ENCODE data around the gene RABIF.

RABIF gene

DNA sequence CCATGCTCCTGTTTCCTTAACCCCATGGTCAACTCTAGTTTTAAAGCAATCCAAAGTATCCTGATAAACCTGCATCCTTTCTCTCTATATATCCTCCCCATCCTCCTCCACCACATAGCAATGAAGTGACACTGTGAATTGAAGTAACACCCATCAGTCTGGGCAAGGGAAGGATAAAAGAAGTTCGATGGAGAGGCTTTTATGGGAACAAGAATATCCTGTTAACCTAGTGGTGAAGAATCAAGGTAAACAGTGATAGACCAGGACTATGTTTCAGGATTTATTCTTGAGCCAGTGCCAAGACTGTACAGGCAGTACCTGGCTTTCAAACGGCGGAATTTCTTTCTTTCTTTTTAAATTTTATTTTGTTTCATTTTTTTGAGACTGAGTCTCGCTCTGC is 17.6 kb downstream of the RABIF start:
- DNase-seq (ENCODE audit: low spot score), result no peak

DNA sequence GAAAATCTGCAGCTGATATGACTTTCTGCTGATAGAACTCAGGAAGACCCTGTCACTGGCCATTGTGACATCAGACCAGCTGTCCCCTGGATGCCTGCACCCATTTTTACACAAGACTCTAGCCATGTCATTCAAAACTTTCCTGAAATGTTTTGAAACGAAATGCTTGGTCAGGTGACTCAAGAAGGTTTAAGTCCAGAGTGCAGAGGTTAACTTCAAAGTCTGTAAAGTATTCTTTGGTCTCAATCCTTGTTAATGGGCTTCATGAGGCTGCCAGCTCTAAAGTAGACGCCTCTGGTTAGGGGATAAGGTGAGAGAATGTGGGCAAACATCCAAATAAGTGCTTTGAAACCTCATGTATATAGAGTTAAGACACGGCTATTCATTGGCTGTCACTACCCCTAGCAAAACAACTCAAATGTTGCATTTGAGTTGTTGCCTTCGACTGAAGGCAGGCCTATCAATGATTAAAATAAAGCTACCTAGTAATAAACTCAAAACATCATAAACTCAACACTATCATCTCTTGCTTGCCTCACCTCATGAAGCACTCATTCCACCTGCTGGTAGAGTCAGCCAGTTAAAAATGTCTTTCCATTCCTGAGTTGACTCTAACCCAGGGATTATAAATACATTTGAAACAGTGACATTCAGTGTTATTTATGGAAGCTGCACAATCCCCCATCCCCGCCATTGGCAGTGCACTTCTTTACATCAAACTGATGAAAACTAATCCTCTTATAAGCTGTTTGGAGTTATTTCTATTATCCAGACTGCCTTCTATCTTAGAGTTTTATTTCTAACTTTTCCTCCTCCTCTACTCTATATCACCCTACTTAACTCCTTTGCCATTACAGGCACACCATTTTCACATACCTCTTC is 26.0 kb downstream of the RABIF start:
- DNase-seq (ENCODE audit: low spot score), result no peak

- peak; percentile 88 for DNase-seq (ENCODE audit: low spot score)
These were observed 27.4 kb downstream of the RABIF start for GRCh38 chr1:202861420-202862132.

DNA sequence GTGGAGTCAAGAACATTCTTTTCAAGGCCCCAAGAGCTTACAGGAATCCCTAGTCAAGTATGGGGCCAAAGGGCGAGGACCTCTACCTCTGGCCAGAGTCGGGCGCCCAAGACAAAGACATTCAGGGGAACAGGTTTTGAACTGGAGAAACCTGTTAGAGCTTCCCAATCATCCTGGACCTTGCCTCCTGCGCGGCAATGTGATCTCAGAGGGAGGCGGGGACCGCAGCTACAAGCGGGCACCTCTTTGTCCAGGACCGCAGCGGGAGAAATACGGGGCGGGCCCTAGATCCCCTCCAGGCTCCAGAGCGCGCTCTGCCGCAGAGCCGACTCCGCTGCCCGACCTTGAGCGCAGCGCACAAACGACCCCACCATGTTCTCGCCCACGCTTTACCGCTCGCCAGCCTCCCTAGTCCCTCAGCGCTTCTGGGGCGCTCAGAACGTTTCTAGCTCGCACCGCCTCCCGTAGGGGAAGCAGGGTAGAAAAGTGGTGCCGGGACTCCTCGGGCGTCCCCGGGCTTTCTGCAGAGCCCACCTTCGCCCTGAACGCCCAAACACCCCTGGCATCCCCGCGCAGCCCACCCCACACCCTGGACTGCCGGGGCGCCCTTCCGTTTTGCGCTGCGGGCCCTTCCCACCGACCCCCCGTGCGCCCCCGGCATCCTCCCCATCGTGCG is 28.1 kb downstream of the RABIF start:
- DNase-seq (ENCODE audit: low spot score), result no peak

DNA sequence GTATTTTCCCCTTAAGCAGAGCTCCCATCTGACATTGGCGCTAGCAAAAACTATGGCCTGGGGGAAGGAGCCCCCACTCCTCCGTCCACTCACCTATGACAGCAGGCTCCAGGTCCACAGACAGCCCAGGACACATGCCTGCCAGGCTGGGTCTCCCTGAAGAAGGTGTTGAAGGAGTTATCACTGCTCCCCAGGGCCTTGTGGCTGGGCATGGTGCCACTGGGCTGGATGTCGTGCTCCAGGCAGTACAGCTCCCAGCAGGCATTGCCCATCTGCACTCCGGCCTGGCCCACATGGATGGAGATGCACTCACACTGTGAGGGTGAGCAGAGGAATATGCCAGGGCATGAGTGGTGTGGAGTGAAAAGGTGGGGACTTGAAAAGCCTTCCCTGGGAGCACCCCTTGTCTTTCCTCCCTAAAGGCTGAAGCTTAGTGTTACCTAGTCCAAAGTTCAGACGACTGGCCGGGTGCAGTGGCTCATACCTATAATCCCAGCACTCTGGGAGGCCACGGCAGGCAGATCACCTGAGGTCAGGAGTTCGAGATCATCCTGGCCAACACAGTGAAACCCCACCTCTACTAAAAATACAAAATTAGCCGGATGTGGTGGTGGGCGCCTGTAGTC is 30.0 kb downstream of the RABIF start:
- no peak for DNase-seq (ENCODE audit: low spot score)

DNA sequence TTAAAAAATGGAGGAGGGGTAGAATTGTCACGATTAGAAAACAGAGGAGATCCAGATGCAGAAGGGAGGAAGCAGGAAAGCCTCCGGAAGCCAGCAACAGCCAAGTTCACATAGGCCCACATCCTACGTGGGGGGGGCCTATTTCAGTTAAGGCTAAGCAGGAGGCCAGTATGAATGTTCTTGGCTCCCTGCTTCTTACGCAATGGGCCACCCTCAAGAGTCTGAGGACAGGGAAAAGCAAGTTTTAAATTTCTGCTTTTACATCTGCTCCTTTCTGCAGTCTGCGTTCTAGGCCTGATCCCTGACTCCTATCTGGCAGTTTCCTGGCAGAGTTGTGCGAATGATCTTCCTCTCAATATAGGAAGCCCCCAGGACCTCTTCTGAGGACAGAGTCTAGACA is 30.6 kb downstream of the RABIF start:
- no peak for DNase-seq (ENCODE audit: low spot score)

DNA sequence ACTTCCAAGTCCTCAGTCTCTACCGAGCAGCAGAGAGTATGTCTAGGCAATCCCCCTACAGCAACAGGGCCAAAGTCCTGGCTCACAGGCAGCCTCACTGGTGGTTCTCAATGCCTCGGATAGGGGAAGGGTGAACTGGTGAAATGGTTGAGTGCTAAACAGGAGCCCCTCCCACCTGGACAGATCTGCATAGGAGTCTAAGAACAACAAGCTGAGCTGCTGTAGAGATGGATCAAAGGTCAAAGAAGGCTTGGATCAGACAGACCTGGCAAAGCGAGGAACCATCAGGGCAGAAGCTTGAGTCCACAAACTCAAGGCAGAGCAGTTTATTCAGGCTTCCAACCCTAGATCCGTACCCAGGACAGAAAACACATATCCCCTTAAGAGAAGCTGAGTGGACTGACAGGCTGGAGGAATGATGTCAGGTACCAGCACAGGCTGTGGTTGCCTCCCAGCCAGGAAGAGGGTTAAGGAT is 31.8 kb downstream of the RABIF start:
- no peak for DNase-seq (ENCODE audit: low spot score)

DNA sequence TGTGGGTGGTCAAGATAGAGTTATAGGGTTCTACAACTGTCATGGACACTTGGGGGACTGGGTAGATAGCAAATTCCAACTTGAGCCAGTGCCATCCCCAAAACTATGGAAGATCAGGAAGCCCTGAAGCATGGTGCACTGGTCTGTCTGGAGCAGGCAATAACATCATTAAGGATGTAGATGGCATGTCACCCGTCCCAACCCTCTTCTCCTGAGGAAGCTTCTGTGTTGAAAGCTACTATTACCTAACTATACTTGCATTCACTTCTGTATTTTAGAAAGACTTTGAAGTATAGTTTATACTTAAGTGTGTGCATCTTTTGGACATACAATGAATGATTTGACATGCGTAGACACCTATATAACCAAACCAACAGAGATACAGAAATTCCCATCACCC is 32.9 kb downstream of the RABIF start:
- no peak for DNase-seq (ENCODE audit: low spot score)

GRCh38 chr1:202854787-202855186 is 34.2 kb downstream of the RABIF start:
- DNase-seq (ENCODE audit: low spot score), result no peak

- no peak for DNase-seq (ENCODE audit: low spot score)
These were observed 36.6 kb downstream of the RABIF start for GRCh38 chr1:202852163-202852904.

- no peak for DNase-seq (ENCODE audit: low spot score)
These were observed 38.2 kb downstream of the RABIF start for GRCh38 chr1:202850593-202851362.

GRCh38 chr1:202848191-202848542 is 40.8 kb downstream of the RABIF start:
- DNase-seq (ENCODE audit: low spot score), result no peak

DNA sequence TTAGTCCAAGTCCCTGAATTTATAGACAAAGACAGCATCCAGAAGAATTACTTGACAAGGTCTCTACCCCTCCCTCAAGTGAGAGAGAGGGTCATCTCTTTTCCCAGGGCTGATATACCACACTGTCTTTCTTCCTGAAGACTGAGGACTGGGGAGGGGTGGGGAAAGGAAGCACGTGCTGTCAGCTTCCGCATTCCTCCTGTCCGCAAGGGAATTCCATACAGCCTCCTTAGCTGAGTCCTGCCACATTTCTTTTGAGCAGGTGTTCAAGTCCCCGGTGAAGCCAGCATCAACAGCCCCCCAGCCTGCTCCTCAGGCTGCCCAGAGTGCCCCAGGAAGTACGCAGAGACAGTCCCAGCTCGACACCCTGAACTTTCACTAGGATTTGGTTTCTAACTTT is 44.0 kb downstream of the RABIF start:
- DNase-seq (ENCODE audit: low spot score), result no peak

GRCh38 chr1:202844259-202844658 is 44.7 kb downstream of the RABIF start:
- no peak for DNase-seq (ENCODE audit: low spot score)

DNA sequence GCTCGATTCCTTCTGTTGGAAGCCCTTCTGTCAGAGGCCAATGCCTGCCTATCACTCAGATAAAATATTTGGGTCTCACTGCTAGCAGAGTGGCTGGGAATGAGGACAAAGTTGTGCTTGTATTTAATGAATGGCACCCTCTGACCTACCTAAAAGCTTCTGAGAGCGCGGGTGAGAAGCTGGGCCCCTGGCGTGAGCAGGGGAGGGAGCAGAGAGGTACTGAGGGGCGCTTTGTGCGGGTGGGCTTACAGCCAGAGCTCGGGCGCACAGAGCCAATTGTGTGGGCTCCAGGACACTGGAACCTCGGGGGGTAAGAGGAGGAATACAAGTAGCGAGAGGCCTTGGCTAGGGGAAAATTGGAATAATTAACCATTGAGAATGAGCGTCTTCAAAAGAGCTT is 45.9 kb downstream of the RABIF start:
- DNase-seq (ENCODE audit: low spot score), result no peak

GRCh38 chr1:202837746-202838262 is 51.1 kb downstream of the RABIF start:
- no peak for DNase-seq (ENCODE audit: low spot score)

DNA sequence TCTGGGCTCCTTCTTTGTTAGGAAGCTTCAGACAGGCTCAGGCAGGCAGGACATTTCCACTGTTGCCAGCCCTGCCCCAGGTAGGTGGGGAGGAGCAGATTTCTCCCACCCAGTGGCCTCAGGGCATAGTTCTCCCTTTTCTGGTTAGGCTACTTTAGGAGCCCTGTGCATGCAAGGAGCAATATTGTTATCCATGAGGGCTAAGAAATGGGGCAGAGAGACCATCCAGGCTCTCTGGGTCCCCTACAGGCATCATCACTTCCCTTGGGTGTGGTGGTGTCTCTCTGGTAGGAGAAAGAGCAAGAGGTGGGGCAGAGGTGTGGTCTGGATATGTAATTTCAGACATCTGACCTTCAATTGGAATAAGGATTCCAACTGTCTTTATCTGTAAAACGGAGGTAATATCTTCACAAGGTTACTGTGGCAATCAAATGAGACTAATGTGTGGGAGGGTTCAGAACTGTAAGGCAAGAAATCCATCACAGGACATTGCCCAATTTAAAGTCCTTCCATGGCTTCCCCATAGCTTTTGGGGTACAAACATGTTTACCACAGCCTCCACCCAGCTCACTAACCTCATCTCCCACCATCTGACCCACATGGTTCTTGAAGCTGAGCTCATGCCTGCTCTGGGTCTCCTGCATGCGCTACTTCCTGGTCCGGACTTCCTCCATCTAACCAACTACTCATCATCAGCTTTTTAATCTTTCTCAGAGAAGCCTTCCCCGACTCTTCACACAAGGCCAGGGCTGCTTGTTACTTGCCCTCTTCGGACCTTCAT is 52.1 kb downstream of the RABIF start:
- no peak for DNase-seq (ENCODE audit: low spot score)

GRCh38 chr1:202835548-202836072 is 53.3 kb downstream of the RABIF start:
- no peak for DNase-seq (ENCODE audit: low spot score)

GRCh38 chr1:202834771-202835547 is 54.0 kb downstream of the RABIF start:
- no peak for DNase-seq (ENCODE audit: low spot score)

Data from left forelimb (tissue), 1 donor.